Activated CD4-positive, alpha-beta T cell treated with anti-CD3 and anti-CD28 coated beads, Interleukin-10, Interleukin-2, amounts not matched to agents 100 ng/mL and 50 ng/mL, durations not matched to agents 16 hours and 8 hours (primary cell): ENCODE measurements around the gene OR2B2.
"Not testable (repeated sequence)": the region's sequence is repeated elsewhere in the genome, so short reads cannot be mapped to it uniquely, and the experiment has no call there.

Experiments
- DNase-seq: peaks from one replicate; pipeline ENCODE4 v3.0.0-alpha.2; 2020

The OR2B2 gene

DNA sequence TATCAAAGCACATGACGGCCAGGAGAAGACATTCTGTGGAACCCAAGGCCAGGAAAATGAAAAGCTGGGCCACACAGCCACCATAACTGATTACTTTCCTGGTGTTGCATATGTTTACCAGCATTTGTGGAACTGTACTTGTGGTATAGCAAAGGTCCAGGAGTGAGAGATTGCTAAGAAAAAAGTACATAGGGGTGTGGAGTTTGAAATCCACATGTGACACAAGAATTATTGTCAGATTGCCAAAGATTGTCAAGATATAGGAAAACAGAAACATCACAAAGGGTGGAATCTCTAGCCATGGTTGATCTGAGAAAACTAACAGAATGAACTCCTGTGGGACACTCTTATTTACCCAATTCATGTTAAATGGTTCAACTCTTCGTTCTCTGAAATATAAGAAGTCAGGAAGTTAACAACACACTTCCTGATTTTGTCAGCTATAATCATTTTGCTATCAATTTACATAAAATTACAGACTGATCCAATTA is at the start of gene OR2B2:
Gene OR2B2 (minus strand): TSS at position 441 of the 491 bp plus-strand sequence. CDS start 77 bp downstream, at position 364.
- DNase-seq, result no peak

DNA sequence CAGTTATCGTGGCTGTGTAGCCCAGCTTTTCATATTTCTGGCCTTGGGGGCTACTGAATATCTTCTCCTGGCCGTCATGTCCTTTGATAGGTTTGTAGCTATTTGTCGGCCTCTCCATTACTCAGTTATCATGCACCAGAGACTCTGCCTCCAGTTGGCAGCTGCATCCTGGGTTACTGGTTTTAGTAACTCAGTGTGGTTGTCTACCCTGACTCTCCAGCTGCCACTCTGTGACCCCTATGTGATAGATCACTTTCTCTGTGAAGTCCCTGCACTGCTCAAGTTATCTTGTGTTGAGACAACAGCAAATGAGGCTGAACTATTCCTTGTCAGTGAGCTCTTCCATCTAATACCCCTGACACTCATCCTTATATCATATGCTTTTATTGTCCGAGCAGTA is 45.3 kb upstream of the OR2B2 start:
- no peak for DNase-seq

DNA sequence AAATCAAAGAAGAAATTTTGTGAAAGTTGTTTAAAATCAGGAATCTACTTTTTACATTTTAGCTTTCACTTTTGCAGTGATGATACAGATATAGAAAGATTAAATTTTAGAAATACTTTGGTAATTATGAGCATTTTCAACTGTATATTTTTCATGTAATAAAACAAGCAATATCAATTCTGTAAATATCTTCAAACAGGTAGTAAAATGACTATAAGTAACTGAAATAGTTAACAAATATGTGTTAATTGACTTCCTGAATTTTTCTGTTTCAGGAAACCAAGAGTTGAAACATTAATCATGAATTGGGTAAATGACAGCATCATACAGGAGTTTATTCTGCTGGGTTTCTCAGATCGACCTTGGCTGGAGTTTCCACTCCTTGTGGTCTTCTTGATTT is 44.7 kb upstream of the OR2B2 start, which contains the start of gene OR2B6:
Gene OR2B6 (plus strand): TSS at position 301 of the 400 bp plus-strand sequence. CDS start 0 bp downstream, at position 301.
- no peak for DNase-seq

DNA sequence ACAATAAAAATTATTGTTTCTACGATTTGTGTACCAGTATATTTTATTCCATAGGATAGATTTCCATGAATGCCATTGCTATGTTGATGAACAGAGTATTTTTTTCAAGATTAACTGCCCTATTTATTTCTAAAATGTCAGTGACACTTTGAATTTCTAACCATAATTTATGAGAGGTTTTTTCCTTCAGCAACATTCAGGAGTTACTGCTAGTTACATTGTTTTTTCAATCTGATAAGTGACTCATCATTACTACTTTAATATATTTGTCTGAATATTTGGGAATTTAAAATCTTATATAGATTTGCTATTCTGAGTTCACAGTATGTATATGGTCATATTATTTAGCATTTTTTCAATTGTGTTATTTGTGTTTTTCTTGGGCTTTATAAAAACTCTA is 38.8 kb upstream of the OR2B2 start:
- DNase-seq, result no peak

DNA sequence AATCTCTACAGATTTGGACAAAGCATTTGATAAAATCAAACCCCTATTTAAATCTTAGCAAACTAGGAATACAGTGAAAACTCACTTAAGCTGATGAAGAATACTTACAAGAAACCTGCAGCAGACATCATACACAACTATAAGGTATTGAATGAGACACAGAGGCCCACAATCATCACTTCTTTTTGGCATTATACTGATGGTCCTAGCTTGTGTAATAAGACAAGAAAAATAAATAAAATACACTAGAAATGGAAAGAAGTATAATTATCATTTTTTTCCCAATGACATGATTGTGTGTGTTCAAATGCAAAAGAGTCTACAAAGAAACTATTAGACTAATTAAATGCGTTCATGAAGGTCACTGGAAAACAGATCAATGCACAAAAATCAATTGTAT is 36.0 kb upstream of the OR2B2 start:
- DNase-seq, result no peak

DNA sequence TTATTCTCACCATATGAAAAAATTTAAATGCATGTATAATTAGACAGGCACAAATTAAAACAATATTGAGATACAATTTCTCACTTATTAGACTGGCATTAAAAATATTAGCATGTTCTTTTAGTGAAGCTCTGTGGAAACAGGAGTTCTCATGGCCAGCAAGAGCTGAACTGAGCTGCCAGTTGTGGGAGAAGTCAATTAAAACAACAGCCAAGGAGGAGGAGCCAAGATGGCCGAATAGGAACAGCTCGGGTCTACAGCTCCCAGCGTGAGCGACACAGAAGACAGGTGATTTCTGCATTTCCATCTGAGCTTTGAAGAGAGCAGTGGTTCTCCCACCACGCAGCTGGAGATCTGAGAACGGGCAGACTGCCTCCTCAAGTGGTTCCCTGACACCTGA is 30.9 kb upstream of the OR2B2 start:
- DNase-seq, result not testable (repeated sequence)

DNA sequence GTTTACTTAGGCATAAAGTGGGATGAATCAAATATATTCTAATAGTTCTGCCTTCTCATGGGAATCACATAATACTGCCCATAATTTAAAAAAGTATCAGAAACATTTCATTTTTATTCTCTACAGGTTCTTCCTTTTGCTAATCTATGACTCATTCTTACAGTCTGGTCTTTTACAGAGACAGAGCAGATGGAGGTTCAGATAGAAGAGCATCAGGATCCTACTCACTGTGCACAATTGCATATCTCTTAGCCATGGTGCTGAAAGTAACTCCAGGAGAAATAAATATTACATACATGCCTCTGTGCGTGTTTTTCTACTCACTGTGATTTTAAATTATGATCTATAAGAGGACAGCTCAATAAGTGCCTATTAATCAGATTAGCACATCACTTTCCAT is 28.6 kb upstream of the OR2B2 start:
- no peak for DNase-seq

DNA sequence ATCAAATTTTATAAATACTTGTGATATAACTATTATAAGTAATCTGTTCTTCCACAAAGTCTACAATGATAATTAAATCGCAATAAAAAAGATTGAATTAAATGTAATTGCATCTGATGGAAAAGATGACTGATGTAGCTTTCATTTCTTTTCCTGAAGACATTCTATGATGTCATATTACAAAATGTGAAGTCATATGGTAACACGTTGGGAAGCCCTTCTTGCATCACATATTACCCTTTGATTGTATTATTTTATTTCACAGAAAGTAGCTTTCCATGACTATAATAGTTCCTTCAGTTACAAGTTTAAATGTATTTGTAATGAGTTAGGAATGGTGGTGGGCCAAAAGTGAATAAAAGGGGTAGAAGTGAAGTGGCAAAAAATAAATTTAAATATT is 19.0 kb upstream of the OR2B2 start:
- no peak for DNase-seq

DNA sequence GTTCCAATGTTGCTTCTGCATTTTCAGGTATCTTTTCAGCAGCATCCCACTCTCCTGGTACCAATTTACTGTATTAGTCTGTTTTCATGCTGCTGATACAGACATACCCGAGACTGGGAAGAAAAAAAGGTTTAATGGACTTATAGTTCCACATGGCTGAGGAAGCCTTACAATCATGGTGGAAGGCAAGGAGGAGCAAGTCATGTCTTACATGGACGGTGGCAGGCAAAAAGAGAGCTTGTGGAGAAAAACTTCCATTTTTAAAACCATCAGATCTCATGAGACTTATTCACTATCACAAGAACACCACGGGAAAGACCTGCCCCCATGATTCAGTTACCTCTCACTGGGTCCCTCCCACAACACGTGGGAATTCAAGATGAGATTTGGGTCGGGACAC is 17.7 kb upstream of the OR2B2 start:
- not testable (repeated sequence) for DNase-seq

DNA sequence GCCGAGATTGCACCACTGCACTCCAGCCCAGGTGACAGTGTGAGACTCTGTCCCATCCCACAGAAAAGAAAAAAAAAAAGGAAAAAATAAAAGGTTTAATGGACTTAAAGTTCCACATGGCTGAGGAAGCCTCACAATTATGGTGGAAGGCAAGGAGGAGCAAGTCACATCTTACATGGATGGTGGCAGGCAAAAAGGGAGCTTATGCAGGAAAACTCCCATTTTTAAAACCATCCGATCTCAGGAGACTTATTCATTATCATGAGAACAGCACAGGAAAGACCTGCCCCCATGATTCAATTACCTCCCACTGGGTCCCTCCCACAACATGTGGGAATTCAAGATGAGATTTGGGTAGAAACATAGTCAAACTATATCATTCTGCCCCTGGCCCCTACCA is 15.8 kb upstream of the OR2B2 start:
- DNase-seq, result not testable (repeated sequence)

DNA sequence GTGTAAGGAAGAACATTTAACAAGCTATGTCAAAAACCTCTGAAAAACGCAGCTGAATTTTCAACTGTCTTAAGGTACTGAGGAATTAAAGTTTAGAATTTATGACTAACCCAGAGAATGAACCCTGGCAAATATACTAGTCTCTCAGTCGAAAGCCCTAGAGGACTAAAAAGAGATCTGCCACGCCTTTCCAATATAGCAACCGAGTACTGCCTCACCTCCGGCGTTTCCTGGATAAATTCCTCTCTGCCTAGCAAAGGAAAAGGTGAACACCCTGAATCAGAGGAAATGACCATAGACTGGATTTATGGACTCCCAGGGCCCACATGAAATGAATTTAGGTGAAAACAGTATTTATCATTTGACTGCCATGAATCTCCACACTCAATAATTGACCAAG is 12.0 kb upstream of the OR2B2 start:
- no peak for DNase-seq

DNA sequence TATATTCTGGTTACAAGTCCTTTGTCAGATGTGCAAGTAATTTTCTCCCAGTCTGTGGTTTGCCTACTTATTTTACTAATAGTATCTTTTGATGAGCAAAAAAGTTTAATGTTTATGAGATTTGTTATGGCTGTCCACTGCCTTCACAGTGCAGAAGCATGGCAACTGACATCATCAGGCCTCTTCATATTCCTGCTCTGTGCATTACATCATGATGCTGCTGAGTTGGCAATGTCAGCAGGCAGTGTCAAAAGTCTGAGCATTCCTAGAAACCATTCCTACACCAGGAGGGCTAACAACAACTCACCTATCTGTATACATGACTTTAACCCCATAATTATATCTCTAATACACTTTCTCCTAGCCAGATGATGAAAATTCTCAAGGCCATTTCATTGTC is 10.8 kb upstream of the OR2B2 start:
- no peak for DNase-seq

DNA sequence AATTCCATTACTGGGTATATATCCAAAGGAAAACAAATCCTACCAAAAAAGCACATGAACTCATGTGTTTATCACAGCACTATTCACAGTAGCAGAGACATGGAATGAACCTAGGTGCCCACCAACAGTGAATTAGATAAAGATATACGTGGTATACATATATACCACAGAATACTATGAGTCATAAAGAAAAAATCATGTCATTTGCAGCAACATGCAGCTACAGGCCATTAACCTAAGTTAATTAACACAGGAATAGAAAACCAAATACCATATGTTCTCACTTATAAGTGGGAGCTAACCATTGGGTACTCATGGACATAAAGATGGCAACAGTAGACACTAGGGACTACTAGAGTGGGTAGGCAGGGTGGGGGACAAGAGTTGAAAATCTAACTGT is 4.2 kb downstream of the OR2B2 start:
- no peak for DNase-seq

DNA sequence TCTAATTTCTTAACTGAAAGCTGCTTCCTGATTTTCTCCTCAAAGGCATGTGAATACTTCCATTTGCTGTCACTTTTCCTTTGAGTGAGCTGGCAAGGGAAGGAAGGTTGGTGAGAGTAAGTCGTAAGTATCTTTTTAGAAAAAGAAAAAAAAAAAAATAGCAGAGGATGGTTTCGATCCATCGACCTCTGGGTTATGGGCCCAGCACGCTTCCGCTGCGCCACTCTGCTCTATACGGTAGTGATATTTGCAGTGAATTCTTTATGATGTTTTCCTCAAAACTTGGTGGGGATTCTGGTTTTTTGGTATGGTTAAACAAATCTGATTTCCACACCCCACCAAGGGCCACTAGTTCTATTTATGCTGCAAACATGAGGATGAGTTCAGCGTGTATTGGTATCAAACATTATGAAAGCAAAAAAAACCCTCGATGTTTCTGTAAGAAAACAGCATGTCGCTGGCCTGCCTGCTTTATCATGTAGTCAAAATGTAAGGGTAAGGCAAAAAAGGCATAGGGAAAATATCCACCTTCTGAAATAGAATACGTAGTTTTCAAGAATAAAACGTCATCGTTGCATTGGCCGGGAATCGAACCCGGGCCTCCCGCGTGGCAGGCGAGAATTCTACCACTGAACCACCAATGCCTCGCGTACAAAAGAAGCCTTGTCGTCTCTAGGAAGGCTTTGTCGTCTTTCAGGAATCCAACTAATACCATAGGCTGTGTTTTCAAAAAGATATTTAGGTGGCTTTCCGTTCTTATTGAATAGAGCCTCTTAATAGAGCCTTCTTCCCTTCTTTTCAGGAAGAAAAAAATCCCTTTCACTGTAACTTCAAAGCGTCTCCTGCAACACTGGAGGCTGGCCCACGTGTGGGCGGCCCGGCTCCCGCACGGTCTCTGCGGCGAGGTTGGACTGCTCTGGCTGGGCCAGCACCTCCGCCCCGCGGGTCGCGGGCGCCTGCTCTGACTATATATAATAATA is 9.6 kb downstream of the OR2B2 start:
- peak; percentile 87 for DNase-seq

DNA sequence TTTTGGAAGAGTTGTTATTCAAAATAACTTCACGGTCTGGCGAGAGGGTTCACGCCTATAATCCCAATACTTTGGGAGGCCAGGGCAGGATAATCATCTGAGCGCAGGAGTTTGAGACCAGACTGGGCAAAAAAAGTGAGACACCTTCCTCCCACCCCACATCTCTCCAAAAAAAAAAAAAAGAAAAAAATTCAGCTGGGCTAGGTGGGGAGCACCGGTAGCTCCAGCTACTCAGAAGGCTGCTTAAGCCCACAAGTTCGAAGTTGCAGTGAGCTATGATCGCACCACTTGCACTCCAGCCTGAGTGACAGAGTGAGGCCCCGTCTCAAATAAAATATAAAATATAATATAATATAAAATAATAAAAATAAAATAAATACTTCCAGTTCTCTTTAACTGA is 10.4 kb downstream of the OR2B2 start:
- no peak for DNase-seq

DNA sequence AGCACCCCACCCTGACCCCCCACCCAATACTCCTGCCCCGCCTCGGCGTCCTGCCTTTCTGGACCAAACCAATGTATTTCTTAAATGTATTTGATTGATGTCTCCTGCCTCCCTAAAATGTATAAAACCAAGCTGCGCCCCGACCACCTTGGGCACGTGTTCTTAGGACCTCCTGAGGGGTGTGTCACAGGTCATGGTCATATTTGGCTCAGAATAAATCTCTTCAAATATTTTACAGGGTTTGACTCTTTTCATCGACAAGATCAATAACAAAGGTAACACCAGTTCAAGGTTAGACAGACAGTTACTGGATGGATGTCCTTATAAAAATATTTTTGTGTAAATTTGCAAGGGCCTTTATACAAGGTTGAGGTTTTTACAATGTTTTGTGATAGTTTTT is 12.0 kb downstream of the OR2B2 start:
- DNase-seq, result not testable (repeated sequence)

DNA sequence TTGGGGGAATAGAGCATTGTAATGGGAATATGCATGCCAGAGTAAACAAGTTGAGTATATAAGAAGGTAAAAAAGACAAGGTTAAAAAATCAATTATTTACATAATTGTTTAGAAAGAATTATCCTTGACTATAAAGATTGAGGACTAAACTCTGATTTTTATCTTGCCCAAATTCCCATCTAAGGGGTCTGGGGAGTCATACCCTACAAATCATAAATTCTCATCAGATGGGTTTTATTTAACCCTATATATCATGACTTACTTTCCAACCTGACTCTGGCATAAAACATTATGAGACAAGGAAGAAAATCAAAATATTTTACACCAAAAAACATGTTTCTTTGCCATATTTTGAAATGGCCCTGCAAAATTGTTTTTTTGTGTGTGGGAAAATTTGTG is 12.7 kb downstream of the OR2B2 start:
- DNase-seq, result no peak

DNA sequence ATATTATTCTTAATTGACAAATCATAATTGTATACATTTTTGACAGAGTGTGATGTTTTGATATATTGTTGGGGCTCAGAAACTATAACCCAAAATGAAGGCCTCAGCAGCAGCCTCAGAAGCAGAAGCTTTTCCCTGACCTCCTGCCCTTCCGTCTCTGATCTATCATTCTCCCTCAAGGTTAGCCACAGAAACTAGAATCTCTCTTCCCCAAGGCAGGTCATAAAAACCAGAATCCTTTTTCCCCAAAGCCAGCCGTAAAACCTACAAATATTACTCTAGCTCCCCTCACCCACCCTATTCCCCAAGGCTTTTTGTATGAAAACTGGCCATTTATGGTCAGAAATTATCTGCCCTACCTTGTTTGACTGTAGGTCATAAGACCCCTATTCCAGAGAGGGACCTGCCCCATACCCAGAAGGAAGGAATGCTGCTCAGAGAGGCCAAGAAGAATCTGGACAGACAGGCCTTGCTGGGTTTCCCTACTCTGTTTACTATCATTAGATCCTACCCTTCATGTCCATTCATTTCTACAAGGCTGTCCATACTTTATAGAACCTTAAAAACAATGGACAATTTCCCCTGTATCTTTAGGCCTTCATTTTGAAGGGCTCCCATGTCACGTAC is 14.5 kb downstream of the OR2B2 start:
- DNase-seq, result no peak

DNA sequence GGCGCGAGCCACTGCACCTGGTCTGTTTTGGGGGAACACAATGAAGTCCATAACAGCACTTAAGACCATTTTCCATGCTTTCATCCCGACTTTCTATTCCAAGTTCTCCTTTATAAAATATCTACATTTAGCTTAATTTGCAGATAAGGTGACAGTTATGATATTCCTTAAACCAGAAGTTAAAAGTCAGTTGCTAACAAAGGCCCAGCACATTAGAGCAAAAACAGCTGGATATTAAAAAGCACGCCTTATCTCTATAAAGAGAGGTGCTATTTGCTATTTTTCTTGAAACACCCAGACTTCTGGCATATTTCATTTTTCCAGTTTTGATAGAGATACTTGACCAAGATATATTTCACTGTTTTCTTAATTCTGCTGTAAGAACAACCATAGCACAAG is 15.8 kb downstream of the OR2B2 start:
- DNase-seq, result no peak

DNA sequence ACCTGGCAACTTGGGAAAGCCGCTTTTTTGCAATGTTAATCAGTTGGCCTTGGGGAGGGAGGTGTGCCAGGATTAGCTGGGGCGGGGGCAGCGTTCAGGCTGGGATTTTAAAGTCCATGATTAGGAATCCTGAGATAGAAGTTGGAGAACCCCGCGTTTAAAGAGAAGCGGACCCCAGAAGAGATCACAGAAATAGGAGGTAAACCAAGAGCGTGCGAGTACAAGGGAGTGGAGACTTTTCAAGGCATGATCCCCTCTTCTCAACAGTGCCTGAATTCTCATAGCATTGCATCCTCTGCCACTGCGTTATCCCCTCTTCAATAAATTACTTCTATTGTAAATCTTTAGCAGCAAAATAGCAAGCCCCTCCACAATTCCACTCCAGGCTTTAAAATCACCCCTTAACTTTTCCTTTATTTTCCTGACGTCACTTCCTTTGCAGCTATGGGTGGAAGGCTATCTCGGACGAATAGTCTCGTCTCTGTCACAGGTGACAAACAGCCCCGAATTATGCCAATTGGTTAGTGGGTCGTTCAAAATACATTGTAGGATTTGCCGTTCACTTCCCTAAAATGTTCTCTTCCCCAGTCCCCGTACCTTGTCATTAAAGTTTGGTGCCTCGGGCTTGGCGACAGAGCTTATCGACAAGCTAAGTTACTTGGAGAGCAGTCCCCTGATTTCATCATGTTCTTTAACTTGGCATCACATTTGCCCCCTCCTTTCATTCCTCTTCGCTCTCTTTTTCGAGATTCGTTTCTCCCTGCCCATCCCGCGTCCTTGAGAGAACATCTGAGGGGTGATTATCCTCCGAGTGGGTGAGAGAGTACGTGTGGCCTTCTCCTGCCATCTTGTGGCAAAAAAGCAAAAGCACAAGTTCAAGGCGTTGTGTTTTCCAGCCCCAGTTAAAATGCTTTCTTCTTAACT is 17.1 kb downstream of the OR2B2 start:
- peak; percentile 83 for DNase-seq

DNA sequence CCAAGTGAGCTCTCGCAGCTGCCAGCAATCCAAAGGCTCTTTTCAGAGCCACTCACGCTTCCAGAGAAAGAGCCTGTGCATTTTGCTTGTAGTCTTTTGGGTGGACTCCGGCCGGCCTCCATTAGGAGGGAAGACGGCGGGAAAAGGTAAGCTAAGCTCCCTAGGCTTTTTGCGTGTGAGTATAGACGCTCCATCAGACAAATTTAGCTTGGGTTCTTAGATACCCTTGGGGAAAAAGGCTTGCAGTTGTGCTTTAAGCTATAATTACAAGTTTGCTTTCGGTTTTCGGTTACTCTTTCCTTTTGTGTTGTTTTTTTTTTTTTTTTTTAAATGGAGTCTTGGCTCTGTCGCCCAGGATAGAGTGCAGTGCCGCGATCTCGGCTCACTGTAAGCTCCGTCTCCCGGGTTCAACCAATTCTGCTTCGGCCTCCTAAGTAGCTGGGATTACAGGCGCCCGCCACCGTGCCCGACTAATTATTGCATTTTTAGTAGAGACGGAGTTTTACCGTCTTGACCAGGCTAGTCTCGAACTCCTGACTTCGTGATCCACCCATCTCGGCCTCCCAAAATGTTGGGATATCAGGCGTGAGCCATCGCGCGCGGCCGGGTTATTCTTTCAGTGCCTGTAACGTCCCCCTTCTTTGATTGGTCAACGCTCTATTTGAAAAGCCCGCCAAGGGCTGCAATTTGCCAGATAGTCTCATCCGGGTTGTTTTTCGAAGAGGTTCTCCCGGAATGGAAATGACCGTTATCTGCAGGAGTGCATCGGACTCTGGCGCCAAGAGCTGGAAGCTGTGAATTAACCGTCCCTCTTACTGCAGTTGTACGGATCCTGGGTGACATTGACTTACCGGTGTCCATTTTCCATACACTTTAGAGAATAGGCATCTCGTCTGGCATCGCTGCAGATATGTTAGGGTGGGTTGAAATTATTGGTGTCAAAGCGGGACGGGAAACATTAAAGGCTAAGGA is 18.1 kb downstream of the OR2B2 start:
- DNase-seq, result peak; percentile 91
